Upper lobe of left lung (tissue), 6 donors: Measurements from ENCODE around the gene MICAL2. TPM values are rescaled to one million over a fixed set of nuclear protein-coding genes. Genes with fewer than 3 reads are reported as not detected.

Experiments used
- ATAC-seq, 2 donors: fragments of 200-7000 bp; cut with Tn5 transposase; one replicate each; pipeline ENCODE4 v1.9.1; 2022; ENCODE audit warnings: mild to moderate bottlenecking in 2 of 2, moderate library complexity in 2 of 2; ENCODE audit not compliant: low FRiP score in 2 of 2
- DNase-seq, 2 donors: peaks; one replicate each; pipeline ENCODE4 v3.0.0-alpha.2; 2019 to 2020
- H3K27ac ChIP-seq, 4 donors: fragments of 200-600 bp; sonication (generic); one replicate each; pipeline ENCODE4 v1.5.1; 2016 to 2019
- H3K27me3 ChIP-seq, 4 donors: fragments of 200-600 bp; sonication (generic); one replicate each; pipeline ENCODE4 v1.5.1; 2017 to 2019
- H3K36me3 ChIP-seq, 4 donors: fragments of 200-600 bp; sonication (generic); one replicate each; pipeline ENCODE4 v1.5.1; 2016 to 2019
- H3K4me1 ChIP-seq, 4 donors: fragments of 200-600 bp; sonication (generic); one replicate each; pipeline ENCODE4 v1.5.1; 2018 to 2019
- H3K4me3 ChIP-seq, 4 donors: fragments of 200-600 bp; sonication (generic); one replicate each; pipeline ENCODE4 v1.5.1; 2017 to 2019; ENCODE audit warnings: mild to moderate bottlenecking in 2 of 4, moderate library complexity in 1 of 4
- H3K9me3 ChIP-seq, 4 donors: fragments of 200-600 bp; sonication (generic); one replicate each; pipeline ENCODE4 v1.5.1; 2018 to 2019
- EP300 ChIP-seq, 4 donors: sonication (generic); formaldehyde crosslinking; IDR thresholded peaks; one replicate each; pipeline ENCODE4 v1.5.1; 2017; ENCODE audit warnings: antibody characterized with exemption in 4 of 4, control low read depth in 2 of 4
- POLR2A ChIP-seq, 4 donors: fragments of 450-650 bp; IDR thresholded peaks; one replicate each; pipeline ENCODE4 v1.5.1; 2016 to 2017; ENCODE audit warnings: antibody characterized with exemption in 4 of 4, mild to moderate bottlenecking in 2 of 4
- POLR2AphosphoS5 ChIP-seq, 2 donors: sonication (generic); formaldehyde crosslinking; IDR thresholded peaks; one replicate each; pipeline ENCODE4 v1.5.1; 2017; ENCODE audit warnings: antibody characterized with exemption in 2 of 2
- WGBS, 2 donors: methylation state at CpG; one replicate each; pipeline ENCODE4 v1.1.5; 2017 to 2018; 5-methylcytosine and 5-hydroxymethylcytosine counted together
- total RNA-seq, 6 donors: library from RNA; depleted of rRNA in 4 of 6; stranded (reverse); fragments of >200 nt in 4 of 6; gene quantifications; one replicate each; pipeline versions ENCODE4 v1.1.0 to v1.2.1, GENCODE V29; 2016 to 2021
- TF ChIP-seq, protein P1 (sequence below), 6 experiments: fragments of 450-650 bp in 4 of 6; fragments of 200-600 bp in 2 of 6; sonication (generic) in 2 of 6; IDR thresholded peaks; one replicate each; pipeline ENCODE4 v1.5.1; 2016 to 2019; ENCODE audit warnings: antibody characterized with exemption in 6 of 6
- donor health status: DM: no; HTN: no; CAD: no; lungs with moderate emphysema.
- donor health status: DM: no; HTN: yes; CAD: no; lungs with severe emphysema.

The MICAL2 gene
- total RNA-seq, 6 donors from 2014 or later, result 138 to 327 (median 175) TPM

DNA sequence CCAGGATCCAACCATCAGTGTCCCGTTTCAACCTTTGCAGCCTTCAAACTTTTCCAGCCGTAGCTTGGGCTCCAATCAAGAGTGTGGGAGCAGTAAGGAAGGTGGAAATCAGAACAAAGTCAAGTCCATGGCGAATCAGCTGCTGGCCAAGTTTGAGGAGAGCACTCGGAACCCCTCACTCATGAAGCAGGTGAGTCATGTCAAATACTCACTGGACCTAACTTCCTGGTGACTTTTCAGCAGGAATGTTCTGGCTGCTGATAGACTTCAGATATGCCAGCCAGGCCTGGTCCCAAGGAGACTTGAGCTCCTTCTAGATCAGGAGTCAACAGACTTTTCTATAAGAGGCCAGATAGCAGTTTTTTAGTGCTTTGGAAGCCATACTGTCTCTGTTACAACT, 129.0 kb downstream of the MICAL2 start:
- peak overlapping the region; percentile 37 to 83 (median 63) for H3K27ac ChIP-seq
- H3K27me3 ChIP-seq, result no peaks in the 10 kb centered on the region
- peak in 1 of 2 donors; percentile 84 for DNase-seq
- H3K36me3 ChIP-seq, result peaks cover 0 to 38% (median 12%) of the 10 kb centered on the region in 4 donors
- H3K4me3 ChIP-seq, result no peak overlapping the region
- peaks cover 7 to 52% (median 33%) of the 10 kb centered on the region in 4 donors for H3K4me1 ChIP-seq
- peak; percentile 39 to 68 for ATAC-seq
- H3K9me3 ChIP-seq, result no peaks in the 10 kb centered on the region
- TF ChIP-seq, protein P1, sequence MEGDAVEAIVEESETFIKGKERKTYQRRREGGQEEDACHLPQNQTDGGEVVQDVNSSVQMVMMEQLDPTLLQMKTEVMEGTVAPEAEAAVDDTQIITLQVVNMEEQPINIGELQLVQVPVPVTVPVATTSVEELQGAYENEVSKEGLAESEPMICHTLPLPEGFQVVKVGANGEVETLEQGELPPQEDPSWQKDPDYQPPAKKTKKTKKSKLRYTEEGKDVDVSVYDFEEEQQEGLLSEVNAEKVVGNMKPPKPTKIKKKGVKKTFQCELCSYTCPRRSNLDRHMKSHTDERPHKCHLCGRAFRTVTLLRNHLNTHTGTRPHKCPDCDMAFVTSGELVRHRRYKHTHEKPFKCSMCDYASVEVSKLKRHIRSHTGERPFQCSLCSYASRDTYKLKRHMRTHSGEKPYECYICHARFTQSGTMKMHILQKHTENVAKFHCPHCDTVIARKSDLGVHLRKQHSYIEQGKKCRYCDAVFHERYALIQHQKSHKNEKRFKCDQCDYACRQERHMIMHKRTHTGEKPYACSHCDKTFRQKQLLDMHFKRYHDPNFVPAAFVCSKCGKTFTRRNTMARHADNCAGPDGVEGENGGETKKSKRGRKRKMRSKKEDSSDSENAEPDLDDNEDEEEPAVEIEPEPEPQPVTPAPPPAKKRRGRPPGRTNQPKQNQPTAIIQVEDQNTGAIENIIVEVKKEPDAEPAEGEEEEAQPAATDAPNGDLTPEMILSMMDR (IDR thresholded peaks at IDR 0.05), result no peak
- TF ChIP-seq POLR2AphosphoS5 (IDR thresholded peaks at IDR 0.05) (peak; percentile 40 to 71), POLR2A (IDR thresholded peaks at IDR 0.05) (no peak), EP300 (IDR thresholded peaks at IDR 0.05) (peak in 2 of 4 donors; percentile 29 to 97)
- 80 to 87% methylated on average over 4 of the region's 4 CpGs for WGBS, 2 donors

DNA sequence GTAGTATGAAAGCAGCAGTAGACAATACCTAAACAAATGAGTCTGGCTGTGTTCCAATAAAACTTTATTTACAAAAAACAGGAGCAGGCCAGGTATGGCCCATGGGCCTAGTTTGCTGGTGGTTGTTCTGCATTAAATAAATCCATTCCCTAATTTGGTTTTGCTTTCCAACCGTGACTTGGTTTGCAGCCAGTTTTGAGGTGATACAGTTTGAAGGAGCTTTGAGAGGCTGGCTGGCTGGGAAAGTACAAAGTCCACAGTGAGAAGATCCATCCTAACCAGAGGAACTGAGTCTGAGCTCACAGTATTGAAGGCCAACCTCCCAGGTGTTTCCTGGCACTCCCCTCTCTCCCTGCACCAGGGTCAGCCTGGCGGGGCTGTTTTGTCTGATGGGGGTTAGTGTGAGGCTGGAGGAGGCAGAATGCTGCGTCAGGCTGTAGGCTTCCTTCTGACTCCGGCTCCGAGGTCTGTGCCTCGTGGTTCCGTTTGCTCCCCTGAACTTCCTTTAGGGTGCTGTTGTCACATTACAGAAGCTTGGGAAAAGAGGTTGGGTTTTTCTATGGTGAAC, 129.5 kb downstream of the MICAL2 start:
- Histone ChIP-seq H3K4me1 (peaks cover 7 to 52% (median 33%) of the 10 kb centered on the region in 4 donors), H3K27ac (peak overlapping the region; percentile 44 to 79 (median 63)), H3K9me3 (no peaks in the 10 kb centered on the region), H3K36me3 (peaks cover 0 to 40% (median 12%) of the 10 kb centered on the region in 4 donors), H3K4me3 (no peak overlapping the region), H3K27me3 (no peaks in the 10 kb centered on the region)
- peak in 1 of 2 donors; percentile 44 for DNase-seq
- no peak for ATAC-seq
- 65 to 88% methylated on average over 5 to 7 of the region's 7 CpGs for WGBS, 2 donors
- TF ChIP-seq POLR2AphosphoS5 (IDR thresholded peaks at IDR 0.05) (no peak), EP300 (IDR thresholded peaks at IDR 0.05) (no peak), POLR2A (IDR thresholded peaks at IDR 0.05) (no peak)
- TF ChIP-seq, protein P1 (IDR thresholded peaks at IDR 0.05), result no peak

DNA sequence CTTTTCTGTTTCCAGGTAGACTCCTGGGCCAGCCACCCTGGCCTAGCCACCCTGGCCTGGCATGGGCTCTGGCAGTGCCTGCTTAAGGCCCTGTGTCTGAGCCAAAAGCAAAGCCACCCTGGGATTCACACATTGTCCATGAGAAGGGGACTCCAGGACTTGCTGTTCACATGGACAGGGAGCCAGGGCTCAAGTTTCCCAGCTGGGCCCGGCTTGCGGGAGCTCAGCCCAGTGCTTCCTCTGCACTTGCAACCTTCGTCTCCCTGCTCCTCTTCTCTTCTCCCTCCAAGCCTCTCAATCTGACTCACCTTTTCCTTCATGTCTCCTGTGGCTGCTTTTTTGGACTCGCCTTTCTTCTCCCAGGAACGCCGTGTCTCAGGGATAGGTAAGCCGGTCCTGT, 130.3 kb downstream of the MICAL2 start:
- peaks cover 7 to 50% (median 34%) of the 10 kb centered on the region in 4 donors for H3K4me1 ChIP-seq
- DNase-seq (no peak), ATAC-seq (no peak)
- H3K27ac ChIP-seq, result peak overlapping the region; percentile 44 to 79 (median 63)
- no peak for TF ChIP-seq EP300 (IDR thresholded peaks at IDR 0.05)
- TF ChIP-seq, protein P1 (IDR thresholded peaks at IDR 0.05), result no peak
- no peak for TF ChIP-seq POLR2A (IDR thresholded peaks at IDR 0.05)
- no peak for TF ChIP-seq POLR2AphosphoS5 (IDR thresholded peaks at IDR 0.05)
- no peaks in the 10 kb centered on the region for H3K27me3 ChIP-seq
- no peak overlapping the region for H3K4me3 ChIP-seq
- WGBS, 2 donors, result 96% methylated on average over 7 of the region's 7 CpGs
- peaks cover 0 to 43% (median 12%) of the 10 kb centered on the region in 4 donors for H3K36me3 ChIP-seq
- no peaks in the 10 kb centered on the region for H3K9me3 ChIP-seq

DNA sequence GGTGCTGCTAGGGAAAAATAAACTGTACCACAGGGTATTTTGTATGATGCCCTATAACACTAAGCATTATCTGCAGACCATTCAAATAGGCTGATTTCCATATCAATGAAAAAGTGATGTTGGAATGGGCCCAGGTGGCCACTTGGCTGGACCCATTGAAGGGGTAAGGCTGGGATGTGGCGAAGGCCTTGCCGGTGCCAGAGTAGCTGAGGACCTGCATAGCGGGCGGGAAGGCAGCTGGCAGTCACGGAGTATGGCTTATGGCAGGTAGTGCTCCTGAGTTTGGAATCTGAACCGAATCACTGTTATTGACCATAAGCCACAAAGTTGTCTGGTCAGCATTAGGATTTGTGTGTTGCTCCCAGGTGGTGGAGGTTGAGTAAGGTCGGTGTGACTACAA, 131.0 kb downstream of the MICAL2 start:
- TF ChIP-seq POLR2AphosphoS5 (IDR thresholded peaks at IDR 0.05) (no peak), POLR2A (IDR thresholded peaks at IDR 0.05) (no peak), EP300 (IDR thresholded peaks at IDR 0.05) (no peak)
- TF ChIP-seq, protein P1 (IDR thresholded peaks at IDR 0.05), result no peak
- Histone ChIP-seq H3K36me3 (peaks cover 0 to 43% (median 14%) of the 10 kb centered on the region in 4 donors), H3K4me3 (no peak overlapping the region), H3K27me3 (no peaks in the 10 kb centered on the region), H3K4me1 (peaks cover 4 to 49% (median 26%) of the 10 kb centered on the region in 4 donors), H3K9me3 (no peaks in the 10 kb centered on the region), H3K27ac (peak overlapping the region in 2 of 4 donors; percentile 17 to 79)
- 91 to 97% methylated on average over 7 of the region's 7 CpGs for WGBS, 2 donors
- ATAC-seq (no peak), DNase-seq (no peak)
